ENCODE measurements around the gene ZNF277. TPM values are rescaled to one million over a fixed set of nuclear protein-coding genes. Genes with fewer than 3 reads are reported as not detected.
A peak's percentile ranks its signal among the peaks of the same experiment; 100 is the strongest.

ZNF277 gene
- total RNA-seq, 1 donor from 2014 or later: 58.2 TPM

- TF ChIP-seq, protein P1, sequence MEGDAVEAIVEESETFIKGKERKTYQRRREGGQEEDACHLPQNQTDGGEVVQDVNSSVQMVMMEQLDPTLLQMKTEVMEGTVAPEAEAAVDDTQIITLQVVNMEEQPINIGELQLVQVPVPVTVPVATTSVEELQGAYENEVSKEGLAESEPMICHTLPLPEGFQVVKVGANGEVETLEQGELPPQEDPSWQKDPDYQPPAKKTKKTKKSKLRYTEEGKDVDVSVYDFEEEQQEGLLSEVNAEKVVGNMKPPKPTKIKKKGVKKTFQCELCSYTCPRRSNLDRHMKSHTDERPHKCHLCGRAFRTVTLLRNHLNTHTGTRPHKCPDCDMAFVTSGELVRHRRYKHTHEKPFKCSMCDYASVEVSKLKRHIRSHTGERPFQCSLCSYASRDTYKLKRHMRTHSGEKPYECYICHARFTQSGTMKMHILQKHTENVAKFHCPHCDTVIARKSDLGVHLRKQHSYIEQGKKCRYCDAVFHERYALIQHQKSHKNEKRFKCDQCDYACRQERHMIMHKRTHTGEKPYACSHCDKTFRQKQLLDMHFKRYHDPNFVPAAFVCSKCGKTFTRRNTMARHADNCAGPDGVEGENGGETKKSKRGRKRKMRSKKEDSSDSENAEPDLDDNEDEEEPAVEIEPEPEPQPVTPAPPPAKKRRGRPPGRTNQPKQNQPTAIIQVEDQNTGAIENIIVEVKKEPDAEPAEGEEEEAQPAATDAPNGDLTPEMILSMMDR (IDR thresholded peaks at IDR 0.05; ENCODE audit: insufficient read depth, low read length, severe bottlenecking): no peak
- no peak for DNase-seq (ENCODE audit: low read depth)
- no peak for FAIRE-seq
- no peak overlapping the region for H3K4me3 ChIP-seq (ENCODE audit: low read depth, low read length)
- no peaks in the 10 kb centered on the region for H3K36me3 ChIP-seq (ENCODE audit: control insufficient read depth, insufficient read depth, low read length)
- H3K27me3 ChIP-seq (ENCODE audit: control insufficient read depth, insufficient read depth, low read length): no peaks in the 10 kb centered on the region
These were observed 152.6 kb downstream of the ZNF277 start for GRCh38 chr7:112359086-112359485.

DNA sequence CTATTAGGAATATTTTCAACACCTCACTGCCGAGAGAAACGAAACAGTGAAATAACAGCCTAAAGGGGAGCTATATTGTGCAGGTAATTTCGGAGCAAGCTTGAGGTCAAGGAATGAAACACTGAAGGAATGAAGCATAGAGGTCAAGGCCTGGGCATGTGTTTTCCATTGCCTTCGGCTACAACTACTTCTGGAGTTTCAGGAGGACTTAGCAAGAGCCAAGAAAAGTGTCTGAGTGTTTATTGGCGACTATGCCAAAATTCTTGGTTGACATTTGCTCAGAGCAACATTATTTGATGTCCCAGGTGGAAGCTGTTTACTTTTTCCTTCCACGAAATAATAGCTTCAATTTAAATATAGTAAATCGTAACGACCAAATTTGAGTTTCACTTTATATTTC, 154.2 kb downstream of the ZNF277 start:
- Histone ChIP-seq H3K27me3 (ENCODE audit: control insufficient read depth, insufficient read depth, low read length) (no peaks in the 10 kb centered on the region), H3K36me3 (ENCODE audit: control insufficient read depth, insufficient read depth, low read length) (no peaks in the 10 kb centered on the region), H3K4me3 (ENCODE audit: low read depth, low read length) (no peak overlapping the region)
- no peak for FAIRE-seq
- DNase-seq (ENCODE audit: low read depth): peak; percentile 22
- TF ChIP-seq, protein P1 (IDR thresholded peaks at IDR 0.05; ENCODE audit: insufficient read depth, low read length, severe bottlenecking): no peak

DNA sequence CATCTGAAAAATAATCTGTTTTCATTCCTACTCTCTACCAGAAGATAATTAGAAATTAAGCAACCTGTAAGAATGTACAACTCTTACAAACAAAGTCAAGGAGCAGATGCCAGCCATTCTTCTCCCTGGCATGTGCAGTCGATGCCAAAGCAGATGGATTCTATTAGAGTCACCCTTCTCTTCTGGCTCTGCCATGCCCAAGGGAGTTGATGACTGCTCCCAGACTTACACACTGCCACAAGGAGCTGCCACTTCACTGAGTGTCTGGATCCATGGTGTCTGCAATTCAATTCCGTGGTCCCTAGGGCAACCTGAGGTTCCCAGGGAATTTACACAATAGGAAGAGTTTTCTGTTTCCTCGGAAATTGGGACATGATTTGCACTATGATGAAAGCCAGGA, 154.7 kb downstream of the ZNF277 start:
- TF ChIP-seq, protein P1 (IDR thresholded peaks at IDR 0.05; ENCODE audit: insufficient read depth, low read length, severe bottlenecking): no peak
- FAIRE-seq (no peak), DNase-seq (ENCODE audit: low read depth) (no peak)
- Histone ChIP-seq H3K4me3 (ENCODE audit: low read depth, low read length) (no peak overlapping the region), H3K36me3 (ENCODE audit: control insufficient read depth, insufficient read depth, low read length) (no peaks in the 10 kb centered on the region), H3K27me3 (ENCODE audit: control insufficient read depth, insufficient read depth, low read length) (no peaks in the 10 kb centered on the region)

DNA sequence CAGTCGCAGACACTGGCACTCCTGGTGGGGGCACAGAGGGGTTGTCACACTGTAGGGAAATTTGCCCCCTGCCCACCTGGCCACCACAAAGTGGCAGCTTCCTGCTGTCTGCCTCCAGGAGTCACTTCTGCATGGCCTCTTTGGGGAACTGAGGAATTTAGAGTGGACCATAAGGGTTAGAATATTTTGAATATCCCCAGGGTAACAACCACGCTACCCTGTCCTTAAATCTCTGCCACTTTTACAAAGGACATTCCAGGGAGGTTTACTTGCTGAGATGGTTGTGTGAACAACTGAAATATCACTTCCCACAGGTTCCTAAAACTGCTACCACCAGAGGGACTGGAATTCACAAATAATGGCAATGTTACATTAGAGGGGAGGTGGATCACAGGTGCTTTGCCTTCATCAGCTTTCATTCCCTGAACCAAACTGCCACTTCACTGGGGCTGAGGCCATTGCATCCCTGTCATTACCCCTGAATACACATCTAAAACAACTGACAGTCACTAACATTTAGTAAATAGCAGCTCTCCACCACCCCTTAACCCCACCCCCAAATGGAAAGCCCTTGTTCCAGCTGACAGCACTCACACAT, 155.7 kb downstream of the ZNF277 start:
- H3K4me3 ChIP-seq (ENCODE audit: low read depth, low read length): no peak overlapping the region
- no peak for DNase-seq (ENCODE audit: low read depth)
- no peaks in the 10 kb centered on the region for H3K27me3 ChIP-seq (ENCODE audit: control insufficient read depth, insufficient read depth, low read length)
- FAIRE-seq: no peak
- TF ChIP-seq, protein P1 (IDR thresholded peaks at IDR 0.05; ENCODE audit: insufficient read depth, low read length, severe bottlenecking): no peak
- H3K36me3 ChIP-seq (ENCODE audit: control insufficient read depth, insufficient read depth, low read length): no peaks in the 10 kb centered on the region

- no peaks in the 10 kb centered on the region for H3K27me3 ChIP-seq (ENCODE audit: control insufficient read depth, insufficient read depth, low read length)
- FAIRE-seq: no peak
- TF ChIP-seq, protein P1 (IDR thresholded peaks at IDR 0.05; ENCODE audit: insufficient read depth, low read length, severe bottlenecking): no peak
These were observed 156.2 kb downstream of the ZNF277 start for GRCh38 chr7:112362731-112363131.

GRCh38 chr7:112364388-112364787, 157.9 kb downstream of the ZNF277 start:
- DNase-seq (ENCODE audit: low read depth): no peak
- Histone ChIP-seq H3K36me3 (ENCODE audit: control insufficient read depth, insufficient read depth, low read length) (no peaks in the 10 kb centered on the region), H3K27me3 (ENCODE audit: control insufficient read depth, insufficient read depth, low read length) (no peaks in the 10 kb centered on the region), H3K4me3 (ENCODE audit: low read depth, low read length) (no peak overlapping the region)
- FAIRE-seq: no peak
- TF ChIP-seq, protein P1 (IDR thresholded peaks at IDR 0.05; ENCODE audit: insufficient read depth, low read length, severe bottlenecking): no peak

More at GRCh38 chr7:112362731-112363131, 156.2 kb downstream of the ZNF277 start:
- Histone ChIP-seq H3K4me3 (ENCODE audit: low read depth, low read length) (no peak overlapping the region), H3K36me3 (ENCODE audit: control insufficient read depth, insufficient read depth, low read length) (no peaks in the 10 kb centered on the region)
- no peak for DNase-seq (ENCODE audit: low read depth)
